Psoas muscle (tissue), 8 donors: ENCODE measurements around the gene ETFA. TPM values are rescaled to one million over a fixed set of nuclear protein-coding genes. Genes with fewer than 3 reads are reported as not detected.

Source experiments
- ATAC-seq, 4 donors: fragments of 200-7000 bp; cut with Tn5 transposase; one replicate each; pipeline ENCODE4 v1.9.1; 2020; ENCODE audit warnings: moderate library complexity in 3 of 4, mild to moderate bottlenecking in 2 of 4
- DNase-seq, 2 donors: peaks; one replicate each; pipeline ENCODE4 v3.0.0-alpha.2; 2020
- H3K27ac ChIP-seq: fragments of 200-600 bp; one replicate; pipeline ENCODE4 v1.8.0; 2022
- H3K27me3 ChIP-seq, 3 donors: fragments of 200-600 bp in 1 of 3; one replicate each; pipeline versions ENCODE4 v1.6.1 to v1.8.0; 2013 to 2022; ENCODE audit warnings: low read length in 2 of 3, mild to moderate bottlenecking in 2 of 3, moderate library complexity in 1 of 3; ENCODE audit not compliant: insufficient read depth in 3 of 3
- H3K36me3 ChIP-seq, 2 donors: fragments of 200-600 bp in 1 of 2; one replicate each; pipeline versions ENCODE4 v1.6.1 to v1.8.0; 2013 to 2022; ENCODE audit warnings: low read depth in 1 of 2, mild to moderate bottlenecking in 1 of 2, moderate library complexity in 1 of 2; ENCODE audit not compliant: insufficient read depth in 1 of 2
- H3K4me1 ChIP-seq: fragments of 200-600 bp; one replicate; pipeline ENCODE4 v1.8.0; 2022
- H3K4me3 ChIP-seq: fragments of 200-600 bp; one replicate; pipeline ENCODE4 v1.8.0; 2022; ENCODE audit warnings: mild to moderate bottlenecking
- H3K9me3 ChIP-seq: fragments of 200-600 bp; one replicate; pipeline ENCODE4 v1.8.0; 2022
- CTCF ChIP-seq: fragments of 200-600 bp; IDR thresholded peaks from one replicate; pipeline ENCODE4 v1.8.0; 2022; ENCODE audit warnings: antibody characterized with exemption
- WGBS, 3 donors: extraction: QIAGEN DNeasy Blood & Tissue Kit; methylation state at CpG; one replicate each; pipeline versions ENCODE4 v1.1.6 to v1.1.7; 2013; 5-methylcytosine and 5-hydroxymethylcytosine counted together
- intact Hi-C, 2 donors: fragments of 100-400 bp; cut with DNase I; formaldehyde crosslinking; loops; one replicate each; pipeline versions ENCODE4 v1.11.0 to v1.14.2; 2022
- polyA plus RNA-seq, 3 donors: library from polyadenylated mRNA; stranded (reverse); fragments of 200-250 nt; gene quantifications; one replicate each; pipeline ENCODE4 v1.2.3, GENCODE V29; 2013
- total RNA-seq, 4 donors: library from RNA; stranded (reverse); fragmentation: NEBNext Ultra II Directional in 2 of 4; extraction: Animal tissue kit (Norgen Biotek cat#: 25700) in 2 of 4; gene quantifications; one replicate each; pipeline versions ENCODE4 v1.2.1 to v1.2.4, GENCODE V29; 2021 to 2023
- donor health status: healthy with polysubstance abuse.
- donor health status: DM: no; HTN: no; CAD: no; lungs with moderate emphysema.
- donor health status: Bipolar disorder and iron deficiency.
- donor health status: healthy.
- donor health status: DM: yes; HTN: yes; CAD: no.
- donor health status: DM: no; HTN: no; CAD: no.
- donor health status: DM: no; HTN: no; CAD: no.
- donor health status: DM: yes; HTN: yes; CAD: no.

ETFA gene
- total and polyA plus RNA-seq, 7 donors: 257 to 368 (median 276) TPM

GRCh38 chr15:76208786-76209424 lies 102.4 kb downstream of the ETFA start:
- no peak for ATAC-seq
- H3K9me3 ChIP-seq: no peaks in the 10 kb centered on the region
- WGBS, 3 donors: 77 to 83% (median 82%) methylated on average over 2 of the region's 2 CpGs
- no peak for DNase-seq
- H3K4me1 ChIP-seq: peaks cover 5% of the 10 kb centered on the region
- H3K27me3 ChIP-seq: no peaks in the 10 kb centered on the region
- TF ChIP-seq CTCF: no peak
- peaks cover 0 to 53% of the 10 kb centered on the region in 2 donors for H3K36me3 ChIP-seq
- H3K4me3 ChIP-seq: no peak overlapping the region
- no peak overlapping the region for H3K27ac ChIP-seq
- intact Hi-C loops: no loop called here

- 92 to 98% (median 92%) methylated on average over 8 of the region's 8 CpGs for WGBS, 3 donors
- no peak for DNase-seq
- Histone ChIP-seq H3K4me3 (no peak overlapping the region), H3K36me3 (peaks cover 0 to 53% of the 10 kb centered on the region in 2 donors), H3K27ac (no peak overlapping the region), H3K9me3 (no peaks in the 10 kb centered on the region), H3K4me1 (peaks cover 5% of the 10 kb centered on the region), H3K27me3 (no peaks in the 10 kb centered on the region)
- intact Hi-C loops: no loop called here
- no peak for TF ChIP-seq CTCF
- ATAC-seq: no peak
These were observed 103.0 kb downstream of the ETFA start for GRCh38 chr15:76208084-76208785.

- no peak overlapping the region for H3K27ac ChIP-seq
These were observed 104.8 kb downstream of the ETFA start for GRCh38 chr15:76206325-76206976.

GRCh38 chr15:76204916-76205460 lies 106.3 kb downstream of the ETFA start:
- no peaks in the 10 kb centered on the region for H3K9me3 ChIP-seq
- H3K27ac ChIP-seq: no peak overlapping the region
- peaks cover 0 to 26% of the 10 kb centered on the region in 2 donors for H3K36me3 ChIP-seq
- no peak overlapping the region for H3K4me3 ChIP-seq
- no peak for TF ChIP-seq CTCF
- intact Hi-C loops: no loop called here
- H3K4me1 ChIP-seq: peaks cover 5% of the 10 kb centered on the region
- DNase-seq (no peak), ATAC-seq (no peak)
- H3K27me3 ChIP-seq: no peaks in the 10 kb centered on the region
- whole genome bisulfite sequencing, 3 donors: 88 to 90% (median 90%) methylated on average over 11 of the region's 11 CpGs

More at GRCh38 chr15:76206325-76206976, 104.8 kb downstream of the ETFA start:
- Histone ChIP-seq H3K27me3 (no peaks in the 10 kb centered on the region), H3K36me3 (peaks cover 0 to 39% of the 10 kb centered on the region in 2 donors), H3K9me3 (no peaks in the 10 kb centered on the region), H3K4me3 (no peak overlapping the region), H3K4me1 (peaks cover 5% of the 10 kb centered on the region)
- TF ChIP-seq CTCF: no peak
- intact Hi-C loops: no loop called here
- ATAC-seq (peak; percentile 77 to 83 (median 80)), DNase-seq (peak; percentile 82 to 90)
- WGBS, 3 donors: 9 to 14% (median 10%) methylated on average over 4 of the region's 4 CpGs
